Measurements from ENCODE around the gene METTL2B. TPM values are rescaled to one million over a fixed set of nuclear protein-coding genes. Genes with fewer than 3 reads are reported as not detected.

METTL2B gene
- 29.2 and 30.8 TPM in 2 replicates for total RNA-seq (2014; rRNA removed; shearing (Covaris generic))

GRCh38 chr7:128476402-128477335 lies at the start of gene METTL2B:
Gene METTL2B, plus strand, starts transcription at chr7:128476748. Its CDS starts 18 bp downstream, at chr7:128476766.
- peak; percentile 93 for DNase-seq (ENCODE audit: low read depth)

- DNase-seq (ENCODE audit: low read depth), result peak; percentile 58
Observed at GRCh38 chr7:128427289-128427891, 49.2 kb upstream of the METTL2B start.

GRCh38 chr7:128430207-128430606 lies 46.3 kb upstream of the METTL2B start:
- DNase-seq (ENCODE audit: low read depth), result no peak

- no peak for DNase-seq (ENCODE audit: low read depth)
Observed at GRCh38 chr7:128431221-128431620, 45.3 kb upstream of the METTL2B start.

GRCh38 chr7:128431754-128432153 lies 44.8 kb upstream of the METTL2B start:
- no peak for DNase-seq (ENCODE audit: low read depth)

- no peak for DNase-seq (ENCODE audit: low read depth)
Observed at GRCh38 chr7:128434413-128435326, 41.9 kb upstream of the METTL2B start.

- DNase-seq (ENCODE audit: low read depth), result no peak
Observed at GRCh38 chr7:128435327-128435686, 41.2 kb upstream of the METTL2B start.

GRCh38 chr7:128437426-128438332 lies 38.9 kb upstream of the METTL2B start:
- no peak for DNase-seq (ENCODE audit: low read depth)

- DNase-seq (ENCODE audit: low read depth), result no peak
Observed at GRCh38 chr7:128442356-128442755, 34.2 kb upstream of the METTL2B start.

- no peak for DNase-seq (ENCODE audit: low read depth)
Observed at GRCh38 chr7:128443831-128444600, 32.5 kb upstream of the METTL2B start.

- no peak for DNase-seq (ENCODE audit: low read depth)
Observed at GRCh38 chr7:128446306-128446705, 30.2 kb upstream of the METTL2B start.

- no peak for DNase-seq (ENCODE audit: low read depth)
Observed at GRCh38 chr7:128447941-128448564, 28.5 kb upstream of the METTL2B start.

- no peak for DNase-seq (ENCODE audit: low read depth)
Observed at GRCh38 chr7:128448751-128449302, 27.7 kb upstream of the METTL2B start.

- DNase-seq (ENCODE audit: low read depth), result no peak
Observed at GRCh38 chr7:128450409-128450808, 26.1 kb upstream of the METTL2B start.

GRCh38 chr7:128450913-128451312 lies 25.6 kb upstream of the METTL2B start:
- DNase-seq (ENCODE audit: low read depth), result no peak

- no peak for DNase-seq (ENCODE audit: low read depth)
Observed at GRCh38 chr7:128452552-128452951, 24.0 kb upstream of the METTL2B start.

- peak; percentile 74 for DNase-seq (ENCODE audit: low read depth)
Observed at GRCh38 chr7:128453836-128454804, 22.4 kb upstream of the METTL2B start.

All from RPMI7951 (cell line).